ENCODE results near the gene SSX3. TPM values are rescaled to one million over a fixed set of nuclear protein-coding genes. Genes with fewer than 3 reads are reported as not detected.

SSX3 gene, protein sequence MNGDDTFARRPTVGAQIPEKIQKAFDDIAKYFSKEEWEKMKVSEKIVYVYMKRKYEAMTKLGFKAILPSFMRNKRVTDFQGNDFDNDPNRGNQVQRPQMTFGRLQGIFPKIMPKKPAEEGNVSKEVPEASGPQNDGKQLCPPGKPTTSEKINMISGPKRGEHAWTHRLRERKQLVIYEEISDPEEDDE
- not detected in 2 replicates for total RNA-seq

DNA sequence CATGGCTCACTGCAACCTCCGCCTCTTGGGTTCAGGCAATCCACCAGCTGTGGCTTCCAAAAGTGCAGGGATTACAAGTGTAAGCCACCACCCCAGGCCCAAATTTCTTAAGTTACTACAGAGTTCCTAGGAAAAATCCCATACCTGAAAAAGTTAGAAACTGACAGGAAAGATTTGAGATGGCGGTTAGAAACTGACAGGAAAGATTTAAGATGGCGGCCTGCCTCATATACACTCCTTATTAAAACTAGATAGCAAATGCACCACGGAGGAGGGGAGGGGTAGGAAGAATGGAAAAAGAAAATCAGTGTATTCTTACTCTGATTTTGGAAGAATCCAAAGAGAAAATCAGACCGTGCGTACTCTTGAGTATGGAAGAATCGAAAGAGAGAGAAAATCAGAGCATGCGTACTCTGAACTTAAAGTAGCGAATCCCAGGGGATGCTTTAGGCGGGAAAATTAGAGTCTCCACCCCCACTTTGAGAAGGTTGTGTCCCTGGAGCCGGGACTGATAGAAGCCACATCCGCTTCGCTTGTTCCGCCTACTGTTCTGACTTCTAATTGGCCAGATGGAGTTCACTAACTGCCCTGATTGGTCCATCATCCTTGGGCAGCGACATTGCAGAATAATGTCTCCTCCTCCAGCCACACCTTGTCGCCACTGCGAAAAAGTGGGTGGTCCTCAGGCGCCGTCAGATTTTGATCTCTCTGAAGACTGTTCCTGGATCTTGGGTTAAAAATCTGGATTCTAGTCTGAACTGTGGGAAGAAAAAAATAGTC lies at the start of gene SSX3:
Gene SSX3, minus strand, starts transcription at position 389 of the 780 bp plus-strand sequence. CDS start 1,454 bp downstream, outside the sequence.

DNA sequence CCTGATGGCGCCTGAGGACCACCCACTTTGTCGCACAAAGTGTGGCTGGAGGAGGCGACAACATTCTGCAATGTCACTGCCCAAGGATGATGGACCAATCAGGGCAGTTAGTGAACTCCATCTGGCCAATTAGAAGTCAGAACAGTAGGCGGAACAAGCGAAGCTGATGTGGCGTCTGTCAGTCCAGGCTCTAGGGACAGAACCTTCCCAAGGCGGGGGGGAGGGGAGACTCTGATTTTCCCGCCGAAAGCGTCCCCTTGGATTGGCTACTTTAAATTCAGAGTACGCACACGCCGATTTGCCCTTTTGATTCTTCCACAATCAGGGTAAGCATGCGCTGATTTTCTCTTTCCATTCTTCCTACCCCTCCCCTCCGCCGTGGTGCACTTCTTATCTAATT lies 26.7 kb upstream of the SSX3 start, which contains the start of gene SSX4:
Gene SSX4, plus strand, starts transcription at position 301 of the 400 bp plus-strand sequence. CDS start 515 bp downstream, outside the sequence.

Other genes with a start within 250 kb of the SSX3 start
- gene SPACA5B, start 226.1 kb downstream of the SSX3 start, total RNA-seq = not detected in 2 replicates
- not detected in 2 replicates for gene SSX5, start 159.9 kb downstream of the SSX3 start, total RNA-seq
- gene SSX1, start 101.3 kb downstream of the SSX3 start, total RNA-seq = not detected in 2 replicates
- not detected in 2 replicates for gene SSX4, start 26.8 kb upstream of the SSX3 start, total RNA-seq
- gene SSX4B, start 55.3 kb upstream of the SSX3 start, total RNA-seq = not detected in 2 replicates
- gene SLC38A5, start 113.6 kb upstream of the SSX3 start, total RNA-seq = 28.0 and 75.9 TPM in 2 replicates
- 72.1 and 146 TPM in 2 replicates for gene FTSJ1, start 119.5 kb upstream of the SSX3 start, total RNA-seq
- gene PORCN, start 152.3 kb upstream of the SSX3 start, total RNA-seq = 19.3 and 19.9 TPM in 2 replicates
- gene EBP, start 165.1 kb upstream of the SSX3 start, total RNA-seq = 71.2 and 154 TPM in 2 replicates
- gene TBC1D25, start 183.0 kb upstream of the SSX3 start, total RNA-seq = 10.3 and 10.5 TPM in 2 replicates
- gene RBM3, start 217.8 kb upstream of the SSX3 start, total RNA-seq = 143 and 161 TPM in 2 replicates
- gene WDR13, start 240.8 kb upstream of the SSX3 start, total RNA-seq = 99.2 and 124 TPM in 2 replicates

Measured in mesangial cell (primary cell).